ENCODE data around the gene TMEM79.

The TMEM79 gene

GRCh38 chr1:156284112-156284511 lies at the start of gene TMEM79:
TMEM79 (plus strand) TSS chr1:156284325; CDS start chr1:156285227, 902 bp downstream.
- FAIRE-seq: no peak

GRCh38 chr1:156236164-156236563 lies 48.0 kb upstream of the TMEM79 start:
- FAIRE-seq: no peak

GRCh38 chr1:156238248-156238647 lies 45.9 kb upstream of the TMEM79 start:
- no peak for FAIRE-seq

GRCh38 chr1:156241311-156241811 lies 42.8 kb upstream of the TMEM79 start:
- FAIRE-seq: no peak

GRCh38 chr1:156241926-156242325 lies 42.2 kb upstream of the TMEM79 start, which contains the start of gene BGLAP:
BGLAP (plus strand) TSS chr1:156242184; CDS start chr1:156242232, 48 bp downstream.
- FAIRE-seq: no peak

- FAIRE-seq: no peak
Measured at GRCh38 chr1:156242738-156243137, 41.4 kb upstream of the TMEM79 start.

GRCh38 chr1:156244126-156244525 lies 40.0 kb upstream of the TMEM79 start:
- FAIRE-seq: no peak

GRCh38 chr1:156244712-156245111 lies 39.4 kb upstream of the TMEM79 start:
- FAIRE-seq: no peak

GRCh38 chr1:156245451-156246232 lies 38.5 kb upstream of the TMEM79 start:
- no peak for FAIRE-seq

GRCh38 chr1:156246241-156246780 lies 37.8 kb upstream of the TMEM79 start:
- no peak for FAIRE-seq

- FAIRE-seq: no peak
Measured at GRCh38 chr1:156246781-156247459, 37.2 kb upstream of the TMEM79 start.

- no peak for FAIRE-seq
Measured at GRCh38 chr1:156247460-156248322, 36.4 kb upstream of the TMEM79 start, which contains the start of gene PAQR6. PAQR6 (minus strand) TSS chr1:156248056; CDS start chr1:156246731, 1,325 bp downstream.

- FAIRE-seq: no peak
Measured at GRCh38 chr1:156248323-156248683, 35.8 kb upstream of the TMEM79 start.

GRCh38 chr1:156249593-156249992 lies 34.5 kb upstream of the TMEM79 start:
- FAIRE-seq: no peak

- FAIRE-seq: no peak
Measured at GRCh38 chr1:156251527-156251926, 32.6 kb upstream of the TMEM79 start.

GRCh38 chr1:156253634-156254033 lies 30.5 kb upstream of the TMEM79 start:
- FAIRE-seq: no peak

- FAIRE-seq: no peak
Measured at GRCh38 chr1:156257711-156258110, 26.4 kb upstream of the TMEM79 start.

- no peak for FAIRE-seq
Measured at GRCh38 chr1:156258859-156259258, 25.3 kb upstream of the TMEM79 start.

GRCh38 chr1:156259805-156260204 lies 24.3 kb upstream of the TMEM79 start:
- no peak for FAIRE-seq

GRCh38 chr1:156260896-156261295 lies 23.2 kb upstream of the TMEM79 start:
- FAIRE-seq: no peak

- FAIRE-seq: no peak
Measured at GRCh38 chr1:156262461-156263287, 21.5 kb upstream of the TMEM79 start.

GRCh38 chr1:156263288-156263655 lies 20.9 kb upstream of the TMEM79 start:
- FAIRE-seq: no peak

All from endometrium (tissue), 2 donors.